HepG2 (cell line): ENCODE data around the gene ACSS1. TPM values are rescaled to one million over a fixed set of nuclear protein-coding genes. Genes with fewer than 3 reads are reported as not detected.

Experiments
- CC2D1A ChIP-seq: sonication (generic); formaldehyde crosslinking; IDR thresholded peaks from 2 replicates; pipeline ENCODE4 v1.8.1; 2023; ENCODE audit warnings: mild to moderate bottlenecking, missing genetic modification reagents
- HNF4G ChIP-seq, 2 experiments: sonication (generic) in 1 of 2; formaldehyde crosslinking in 1 of 2; IDR thresholded peaks; 2 replicates each; pipeline versions ENCODE4 v1.4.0 to v1.6.1; 2011 to 2020; ENCODE audit warnings: borderline replicate concordance in 2 of 2, low read depth in 2 of 2, mild to moderate bottlenecking in 2 of 2, low read length in 1 of 2, missing genetic modification reagents in 1 of 2, moderate library complexity in 1 of 2
- MEF2D ChIP-seq: sonication (generic); formaldehyde crosslinking; IDR thresholded peaks from 2 replicates; pipeline ENCODE4 v1.5.1; 2020; ENCODE audit warnings: mild to moderate bottlenecking, missing genetic modification reagents
- MZF1 ChIP-seq: sonication (generic); formaldehyde crosslinking; IDR thresholded peaks from 2 replicates; pipeline ENCODE4 v1.8.1; 2023; ENCODE audit warnings: mild to moderate bottlenecking, missing genetic modification reagents, borderline replicate concordance
- POGZ ChIP-seq: sonication (generic); formaldehyde crosslinking; IDR thresholded peaks from 2 replicates; pipeline ENCODE4 v1.4.0; 2020; ENCODE audit warnings: mild to moderate bottlenecking, missing genetic modification reagents
- ZBTB38 ChIP-seq: sonication (generic); formaldehyde crosslinking; IDR thresholded peaks from 2 replicates; pipeline ENCODE4 v1.5.1; 2020; ENCODE audit warnings: mild to moderate bottlenecking, missing genetic modification reagents
- ZFP1 ChIP-seq: IDR thresholded peaks from 2 replicates; pipeline ENCODE4 v1.6.1; 2016
- ZNF143 ChIP-seq: sonication (generic); formaldehyde crosslinking; IDR thresholded peaks from 2 replicates; pipeline ENCODE4 v1.4.0; 2020; ENCODE audit warnings: missing genetic modification reagents
- ZNF235 ChIP-seq: sonication (generic); formaldehyde crosslinking; IDR thresholded peaks from 2 replicates; pipeline ENCODE4 v1.8.1; 2023; ENCODE audit warnings: mild to moderate bottlenecking, missing genetic modification reagents, borderline replicate concordance
- ZNF263 ChIP-seq: sonication (generic); formaldehyde crosslinking; IDR thresholded peaks from 2 replicates; pipeline ENCODE4 v1.4.0; 2020; ENCODE audit warnings: missing genetic modification reagents
- ZNF264 ChIP-seq: sonication (generic); formaldehyde crosslinking; IDR thresholded peaks from 2 replicates; pipeline ENCODE4 v1.4.0; 2020; ENCODE audit warnings: missing genetic modification reagents
- ZNF510 ChIP-seq: sonication (generic); formaldehyde crosslinking; IDR thresholded peaks from 2 replicates; pipeline ENCODE4 v1.4.0; 2020; ENCODE audit warnings: low read depth, mild to moderate bottlenecking, missing genetic modification reagents
- ZNF713 ChIP-seq: sonication (generic); formaldehyde crosslinking; IDR thresholded peaks from 2 replicates; pipeline ENCODE4 v1.4.0; 2020; ENCODE audit warnings: mild to moderate bottlenecking, missing genetic modification reagents
- ZNF768 ChIP-seq: sonication (generic); formaldehyde crosslinking; IDR thresholded peaks from 2 replicates; pipeline ENCODE4 v1.4.0; 2020; ENCODE audit warnings: missing genetic modification reagents
- polyA plus RNA-seq, 8 experiments: library from polyadenylated mRNA; depleted of rRNA in 3 of 8; stranded (reverse) in 7 of 8; unstranded in 1 of 8; fragments of >200 nt; fragmentation: Illumina TruSeq in 4 of 8; extraction: Trizol in 4 of 8; gene quantifications; 2 replicates each; pipeline versions ENCODE4 v1.2.1 to v1.2.3, GENCODE V29; 2011 to 2016; ENCODE audit warnings: low read depth in 4 of 8, missing spikeins in 1 of 8, mixed read lengths in 1 of 8; ENCODE audit not compliant: insufficient read depth in 1 of 8
- total RNA-seq, 5 experiments: library from RNA; depleted of rRNA; stranded (reverse); fragments of >200 nt; fragmentation: Illumina TruSeq; extraction: Trizol; gene quantifications; 2 replicates each; pipeline ENCODE4 v1.2.3, GENCODE V29; 2016; ENCODE audit warnings: low read depth in 1 of 5
- TF ChIP-seq, protein P1 (sequence below): sonication (generic); formaldehyde crosslinking; IDR thresholded peaks from 2 replicates; pipeline ENCODE4 v1.8.0; 2022; ENCODE audit warnings: missing genetic modification reagents, low read depth, mild to moderate bottlenecking, borderline replicate concordance
- TF ChIP-seq, protein P2 (sequence below): sonication (generic); formaldehyde crosslinking; IDR thresholded peaks from 2 replicates; pipeline ENCODE4 v1.5.0; 2020; ENCODE audit warnings: missing genetic modification reagents, mild to moderate bottlenecking, borderline replicate concordance
- TF ChIP-seq, protein P3 (sequence below): sonication (generic); formaldehyde crosslinking; conservative IDR thresholded peaks from 2 replicates; pipeline ENCODE4 v1.8.0; 2022; ENCODE audit warnings: missing genetic modification reagents
- TF ChIP-seq, protein P4 (sequence below): sonication (generic); formaldehyde crosslinking; IDR thresholded peaks from 2 replicates; pipeline ENCODE4 v1.5.0; 2020; ENCODE audit warnings: mild to moderate bottlenecking, missing genetic modification reagents, borderline replicate concordance

Gene ACSS1
- total and polyA plus RNA-seq, 2 of the 13 experiments (the other 11 are each of a cell fraction or from before 2014, with no cell fraction given) = 15.2 to 41.6 TPM

DNA sequence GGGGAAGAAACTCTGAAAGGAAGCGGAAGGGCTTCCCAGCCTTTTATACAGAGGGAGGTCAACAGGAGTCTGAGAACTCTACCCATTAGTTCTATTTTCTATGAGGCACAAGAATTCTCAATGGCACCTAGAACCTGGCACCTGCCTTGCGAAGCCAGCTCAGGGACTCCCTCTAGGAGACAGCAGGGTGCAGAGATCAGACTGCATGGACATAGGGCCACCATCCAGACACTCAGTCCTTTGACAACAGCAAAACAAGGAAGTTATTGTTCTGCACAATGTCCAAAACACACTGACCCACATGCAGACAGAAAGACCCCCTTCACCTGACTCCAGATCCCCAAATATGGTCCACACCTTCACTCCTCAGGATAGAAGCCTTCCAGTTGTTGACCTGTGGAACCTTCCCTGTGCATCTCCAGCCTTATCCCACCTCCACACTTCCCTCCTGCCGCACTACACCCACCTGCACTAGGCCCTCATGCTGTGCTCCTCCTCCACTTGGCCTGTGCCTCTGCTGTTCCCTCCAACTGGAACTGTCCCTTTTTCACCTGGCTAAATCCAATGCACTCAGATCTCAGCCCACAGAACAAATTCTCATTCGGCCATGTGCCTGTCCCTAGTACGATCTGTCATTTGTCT lies 27.8 kb downstream of the ACSS1 start (continued):
- TF ChIP-seq ZBTB38 (CRISPR knock-in tag) (0 out of 2 replicates have a peak, but pooled peaks have one; percentile 30), ZFP1 (no peak), ZNF143 (CRISPR knock-in tag) (no peak), ZNF235 (no peak), ZNF264 (CRISPR knock-in tag) (no peak), CC2D1A (CRISPR knock-in tag) (no peak), ZNF768 (peak; percentile 72; the same call in 1 of the 2 replicates), ZNF263 (CRISPR knock-in tag) (peak; percentile 16; the same call in 1 of the 2 replicates), MZF1 (CRISPR knock-in tag) (no peak), MEF2D (no peak), ZNF713 (no peak), POGZ (CRISPR knock-in tag) (no peak), HNF4G (IDR thresholded peaks at IDR 0.05; ENCODE audit: borderline replicate concordance, low read depth, low read length) (peak; percentile 29; the same call in 1 of the 2 replicates), HNF4G (CRISPR knock-in tag; IDR thresholded peaks at IDR 0.05; ENCODE audit: borderline replicate concordance, low read depth) (no peak), ZNF510 (no peak)
- TF ChIP-seq, protein P1, sequence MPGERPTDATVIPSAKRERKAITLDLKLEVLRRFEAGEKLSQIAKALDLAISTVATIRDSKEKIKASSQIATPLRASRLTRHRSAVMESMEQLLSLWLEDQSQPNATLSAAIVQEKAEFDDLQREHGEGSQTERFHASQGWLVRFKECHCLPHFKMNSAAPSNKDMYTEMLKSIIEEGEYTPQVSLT (CRISPR knock-in tag) = no peak
- TF ChIP-seq, protein P2, sequence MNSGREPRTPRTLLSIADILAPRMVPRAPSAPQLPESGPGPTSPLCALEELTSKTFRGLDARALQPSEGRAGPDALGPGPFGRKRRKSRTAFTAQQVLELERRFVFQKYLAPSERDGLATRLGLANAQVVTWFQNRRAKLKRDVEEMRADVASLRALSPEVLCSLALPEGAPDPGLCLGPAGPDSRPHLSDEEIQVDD (CRISPR knock-in tag) = no peak
- TF ChIP-seq, protein P3, sequence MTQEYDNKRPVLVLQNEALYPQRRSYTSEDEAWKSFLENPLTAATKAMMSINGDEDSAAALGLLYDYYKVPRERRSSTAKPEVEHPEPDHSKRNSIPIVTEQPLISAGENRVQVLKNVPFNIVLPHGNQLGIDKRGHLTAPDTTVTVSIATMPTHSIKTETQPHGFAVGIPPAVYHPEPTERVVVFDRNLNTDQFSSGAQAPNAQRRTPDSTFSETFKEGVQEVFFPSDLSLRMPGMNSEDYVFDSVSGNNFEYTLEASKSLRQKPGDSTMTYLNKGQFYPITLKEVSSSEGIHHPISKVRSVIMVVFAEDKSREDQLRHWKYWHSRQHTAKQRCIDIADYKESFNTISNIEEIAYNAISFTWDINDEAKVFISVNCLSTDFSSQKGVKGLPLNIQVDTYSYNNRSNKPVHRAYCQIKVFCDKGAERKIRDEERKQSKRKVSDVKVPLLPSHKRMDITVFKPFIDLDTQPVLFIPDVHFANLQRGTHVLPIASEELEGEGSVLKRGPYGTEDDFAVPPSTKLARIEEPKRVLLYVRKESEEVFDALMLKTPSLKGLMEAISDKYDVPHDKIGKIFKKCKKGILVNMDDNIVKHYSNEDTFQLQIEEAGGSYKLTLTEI (CRISPR knock-in tag) = no peak
- TF ChIP-seq, protein P4, sequence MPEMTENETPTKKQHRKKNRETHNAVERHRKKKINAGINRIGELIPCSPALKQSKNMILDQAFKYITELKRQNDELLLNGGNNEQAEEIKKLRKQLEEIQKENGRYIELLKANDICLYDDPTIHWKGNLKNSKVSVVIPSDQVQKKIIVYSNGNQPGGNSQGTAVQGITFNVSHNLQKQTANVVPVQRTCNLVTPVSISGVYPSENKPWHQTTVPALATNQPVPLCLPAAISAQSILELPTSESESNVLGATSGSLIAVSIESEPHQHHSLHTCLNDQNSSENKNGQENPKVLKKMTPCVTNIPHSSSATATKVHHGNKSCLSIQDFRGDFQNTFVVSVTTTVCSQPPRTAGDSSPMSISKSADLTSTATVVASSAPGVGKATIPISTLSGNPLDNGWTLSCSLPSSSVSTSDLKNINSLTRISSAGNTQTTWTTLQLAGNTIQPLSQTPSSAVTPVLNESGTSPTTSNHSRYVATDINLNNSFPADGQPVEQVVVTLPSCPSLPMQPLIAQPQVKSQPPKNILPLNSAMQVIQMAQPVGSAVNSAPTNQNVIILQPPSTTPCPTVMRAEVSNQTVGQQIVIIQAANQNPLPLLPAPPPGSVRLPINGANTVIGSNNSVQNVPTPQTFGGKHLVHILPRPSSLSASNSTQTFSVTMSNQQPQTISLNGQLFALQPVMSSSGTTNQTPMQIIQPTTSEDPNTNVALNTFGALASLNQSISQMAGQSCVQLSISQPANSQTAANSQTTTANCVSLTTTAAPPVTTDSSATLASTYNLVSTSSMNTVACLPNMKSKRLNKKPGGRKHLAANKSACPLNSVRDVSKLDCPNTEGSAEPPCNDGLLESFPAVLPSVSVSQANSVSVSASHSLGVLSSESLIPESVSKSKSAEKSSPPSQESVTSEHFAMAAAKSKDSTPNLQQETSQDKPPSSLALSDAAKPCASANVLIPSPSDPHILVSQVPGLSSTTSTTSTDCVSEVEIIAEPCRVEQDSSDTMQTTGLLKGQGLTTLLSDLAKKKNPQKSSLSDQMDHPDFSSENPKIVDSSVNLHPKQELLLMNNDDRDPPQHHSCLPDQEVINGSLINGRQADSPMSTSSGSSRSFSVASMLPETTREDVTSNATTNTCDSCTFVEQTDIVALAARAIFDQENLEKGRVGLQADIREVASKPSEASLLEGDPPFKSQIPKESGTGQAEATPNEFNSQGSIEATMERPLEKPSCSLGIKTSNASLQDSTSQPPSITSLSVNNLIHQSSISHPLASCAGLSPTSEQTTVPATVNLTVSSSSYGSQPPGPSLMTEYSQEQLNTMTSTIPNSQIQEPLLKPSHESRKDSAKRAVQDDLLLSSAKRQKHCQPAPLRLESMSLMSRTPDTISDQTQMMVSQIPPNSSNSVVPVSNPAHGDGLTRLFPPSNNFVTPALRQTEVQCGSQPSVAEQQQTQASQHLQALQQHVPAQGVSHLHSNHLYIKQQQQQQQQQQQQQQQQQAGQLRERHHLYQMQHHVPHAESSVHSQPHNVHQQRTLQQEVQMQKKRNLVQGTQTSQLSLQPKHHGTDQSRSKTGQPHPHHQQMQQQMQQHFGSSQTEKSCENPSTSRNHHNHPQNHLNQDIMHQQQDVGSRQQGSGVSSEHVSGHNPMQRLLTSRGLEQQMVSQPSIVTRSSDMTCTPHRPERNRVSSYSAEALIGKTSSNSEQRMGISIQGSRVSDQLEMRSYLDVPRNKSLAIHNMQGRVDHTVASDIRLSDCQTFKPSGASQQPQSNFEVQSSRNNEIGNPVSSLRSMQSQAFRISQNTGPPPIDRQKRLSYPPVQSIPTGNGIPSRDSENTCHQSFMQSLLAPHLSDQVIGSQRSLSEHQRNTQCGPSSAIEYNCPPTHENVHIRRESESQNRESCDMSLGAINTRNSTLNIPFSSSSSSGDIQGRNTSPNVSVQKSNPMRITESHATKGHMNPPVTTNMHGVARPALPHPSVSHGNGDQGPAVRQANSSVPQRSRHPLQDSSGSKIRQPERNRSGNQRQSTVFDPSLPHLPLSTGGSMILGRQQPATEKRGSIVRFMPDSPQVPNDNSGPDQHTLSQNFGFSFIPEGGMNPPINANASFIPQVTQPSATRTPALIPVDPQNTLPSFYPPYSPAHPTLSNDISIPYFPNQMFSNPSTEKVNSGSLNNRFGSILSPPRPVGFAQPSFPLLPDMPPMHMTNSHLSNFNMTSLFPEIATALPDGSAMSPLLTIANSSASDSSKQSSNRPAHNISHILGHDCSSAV (CRISPR knock-in tag) = no peak
